ENCODE measurements around the gene CABLES1.
"Not testable (repeated sequence)": the region's sequence is repeated elsewhere in the genome, so short reads cannot be mapped to it uniquely, and the experiment has no call there.

CABLES1 gene

DNA sequence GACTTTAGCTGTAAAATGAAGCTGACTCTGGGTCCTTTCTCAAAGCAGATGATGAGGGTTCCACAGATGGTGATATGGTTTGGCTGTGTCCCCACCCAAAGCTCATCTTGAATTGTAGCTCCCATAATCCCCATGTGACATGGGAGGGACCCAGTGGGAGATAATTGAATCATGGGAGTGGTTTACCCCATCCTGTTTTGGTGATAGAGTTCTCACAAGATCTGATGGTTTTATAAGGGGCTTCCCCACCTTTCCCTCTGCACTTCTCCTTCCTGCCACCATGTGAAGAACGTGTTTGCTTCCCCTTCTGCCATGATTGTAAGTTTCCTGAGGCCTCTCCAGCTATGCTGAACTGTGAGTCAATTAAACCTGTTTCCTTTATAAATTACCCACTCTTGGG is 133.8 kb downstream of the CABLES1 start:
- H3K4me2 ChIP-seq (ENCODE audit: low read length); H3K27me3 ChIP-seq (ENCODE audit: control insufficient read depth, insufficient read depth, low read length); H3K9me3 ChIP-seq (replicated peaks; ENCODE audit: low read length); H3K4me1 ChIP-seq (ENCODE audit: control insufficient read depth, insufficient read depth, low read length); H3K4me3 ChIP-seq (ENCODE audit: low read length); H3K9ac ChIP-seq (ENCODE audit: low read depth, low read length); H3K36me3 ChIP-seq (ENCODE audit: insufficient read depth, low read length): not testable (repeated sequence)

DNA sequence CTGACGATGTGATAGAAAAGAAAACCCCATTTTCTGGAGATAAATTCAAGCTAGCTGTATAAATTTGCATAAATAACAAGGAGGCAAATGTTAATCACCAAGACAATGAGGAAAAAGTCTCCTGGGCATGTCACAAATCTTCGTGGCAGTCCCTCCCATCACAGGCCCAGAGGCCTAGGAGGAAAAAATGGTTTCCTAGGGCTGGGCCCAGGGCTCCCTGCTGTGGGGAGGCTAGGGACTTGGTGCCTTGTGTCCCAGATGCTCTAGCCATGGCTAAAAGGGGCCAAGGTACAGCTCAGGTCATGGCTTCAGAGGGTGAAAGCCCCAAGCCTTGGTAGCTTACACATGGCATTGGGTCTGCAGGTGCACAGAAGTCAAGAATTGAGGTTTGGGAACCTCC is 134.6 kb downstream of the CABLES1 start:
- no peak overlapping the region for H3K4me2 ChIP-seq (ENCODE audit: low read length)

DNA sequence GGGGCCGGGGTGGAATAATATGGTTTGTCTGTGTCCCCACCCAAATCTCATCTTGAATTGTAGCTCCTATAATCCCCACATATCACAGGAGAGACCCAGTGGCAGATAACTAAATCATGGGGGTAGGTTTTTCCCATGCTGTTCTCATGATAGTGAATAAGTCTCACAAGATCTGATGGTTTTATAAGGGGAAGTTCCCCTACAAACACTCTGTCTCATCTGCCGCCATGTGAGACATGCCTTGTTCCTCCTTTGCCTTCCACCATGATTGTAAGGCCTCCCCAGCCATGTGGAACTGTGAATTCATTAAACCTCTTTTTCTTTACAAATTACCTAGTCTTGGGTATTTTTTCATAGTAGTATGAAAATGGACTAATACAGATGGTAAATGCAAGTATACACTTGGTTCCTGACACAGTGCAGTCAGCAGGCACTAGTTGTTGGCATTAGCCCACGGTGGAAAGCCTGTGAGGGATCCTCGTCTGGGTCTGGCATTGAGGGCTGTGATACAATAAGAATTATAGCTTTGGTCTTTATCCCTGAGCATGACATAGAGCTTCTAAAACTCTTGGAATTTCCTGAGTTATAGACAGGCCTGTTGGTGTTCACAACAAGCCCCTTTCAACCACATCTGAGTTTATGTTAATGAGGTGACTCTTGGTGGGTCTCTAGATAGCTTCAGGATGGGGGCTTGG is 135.8 kb downstream of the CABLES1 start:
- no peak overlapping the region for H3K9ac ChIP-seq (ENCODE audit: low read depth, low read length)
- no peaks in the 10 kb centered on the region for H3K36me3 ChIP-seq (ENCODE audit: insufficient read depth, low read length)
- H3K9me3 ChIP-seq (replicated peaks; ENCODE audit: low read length): no peaks in the 10 kb centered on the region
- H3K4me2 ChIP-seq (ENCODE audit: low read length): no peak overlapping the region
- no peak overlapping the region for H3K4me3 ChIP-seq (ENCODE audit: low read length)
- no peaks in the 10 kb centered on the region for H3K4me1 ChIP-seq (ENCODE audit: control insufficient read depth, insufficient read depth, low read length)
- no peaks in the 10 kb centered on the region for H3K27me3 ChIP-seq (ENCODE audit: control insufficient read depth, insufficient read depth, low read length)

More for the DNA sequence above, 134.6 kb downstream of the CABLES1 start:
- H3K36me3 ChIP-seq (ENCODE audit: insufficient read depth, low read length): no peaks in the 10 kb centered on the region
- H3K9me3 ChIP-seq (replicated peaks; ENCODE audit: low read length): no peaks in the 10 kb centered on the region
- H3K9ac ChIP-seq (ENCODE audit: low read depth, low read length): no peak overlapping the region
- H3K4me3 ChIP-seq (ENCODE audit: low read length): no peak overlapping the region
- no peaks in the 10 kb centered on the region for H3K27me3 ChIP-seq (ENCODE audit: control insufficient read depth, insufficient read depth, low read length)
- no peaks in the 10 kb centered on the region for H3K4me1 ChIP-seq (ENCODE audit: control insufficient read depth, insufficient read depth, low read length)

DNA sequence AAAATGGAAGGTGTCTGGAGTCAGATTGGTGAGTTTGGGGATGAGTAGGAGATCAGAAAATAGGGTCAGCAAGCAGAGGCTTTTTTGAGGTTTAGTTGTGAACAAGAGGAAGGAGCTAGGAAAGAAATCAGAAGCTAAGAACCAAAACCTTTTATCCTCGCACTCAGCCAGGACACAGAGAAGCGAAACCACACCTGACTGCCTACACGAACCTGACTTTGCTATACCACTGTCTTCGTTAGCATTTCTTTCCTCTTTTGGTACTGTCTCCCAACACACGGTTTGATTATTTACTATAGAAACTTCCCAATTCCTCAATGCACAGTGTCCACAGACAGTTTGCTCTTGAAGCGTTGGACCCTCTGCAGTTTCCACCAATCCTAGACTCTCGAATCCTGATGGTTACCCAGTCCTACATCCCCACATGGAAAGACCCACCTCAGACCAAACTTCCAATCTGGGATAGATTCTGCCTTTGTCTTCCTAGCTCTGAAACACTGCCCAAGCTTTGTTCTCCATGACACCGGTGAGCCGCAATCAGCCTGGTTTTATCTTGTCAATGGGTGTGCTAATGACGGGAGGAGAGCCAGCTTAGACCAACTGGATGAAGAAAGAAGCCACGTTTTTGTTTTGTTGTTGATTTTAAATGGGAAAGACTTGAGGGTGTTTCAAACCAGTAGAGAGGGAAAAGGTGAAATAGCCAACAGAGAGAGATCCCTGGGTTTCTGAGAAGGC is 137.4 kb downstream of the CABLES1 start:
- Histone ChIP-seq H3K9ac (ENCODE audit: low read depth, low read length) (no peak overlapping the region), H3K36me3 (ENCODE audit: insufficient read depth, low read length) (no peaks in the 10 kb centered on the region), H3K4me1 (ENCODE audit: control insufficient read depth, insufficient read depth, low read length) (no peaks in the 10 kb centered on the region), H3K4me2 (ENCODE audit: low read length) (no peak overlapping the region), H3K27me3 (ENCODE audit: control insufficient read depth, insufficient read depth, low read length) (no peaks in the 10 kb centered on the region), H3K4me3 (ENCODE audit: low read length) (no peak overlapping the region), H3K9me3 (replicated peaks; ENCODE audit: low read length) (no peaks in the 10 kb centered on the region)

DNA sequence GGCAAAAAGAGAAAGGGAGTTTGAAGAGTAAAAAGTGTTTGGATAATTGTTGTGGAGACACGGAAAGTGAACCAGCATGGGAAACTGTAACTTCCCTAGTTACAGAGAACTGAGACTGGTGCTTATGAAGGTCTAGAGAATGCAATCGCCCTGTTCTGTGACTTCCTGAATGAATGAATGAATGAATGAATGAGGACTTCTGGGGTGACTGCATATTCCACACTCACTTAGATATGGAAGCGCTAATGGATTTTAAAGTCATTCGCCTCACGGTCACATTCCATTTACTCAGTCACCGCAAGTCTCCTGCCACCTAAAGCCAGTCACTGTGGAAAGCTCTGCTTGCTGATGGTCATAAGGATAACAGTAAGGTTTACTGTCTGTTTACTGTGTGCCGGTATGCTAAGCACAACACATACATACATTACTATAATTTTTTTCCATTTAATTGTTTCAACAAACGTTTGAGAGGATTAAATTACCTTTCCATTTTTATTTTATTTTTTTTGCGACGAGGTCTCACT is 138.2 kb downstream of the CABLES1 start:
- no peak overlapping the region for H3K9ac ChIP-seq (ENCODE audit: low read depth, low read length)
- H3K4me1 ChIP-seq (ENCODE audit: control insufficient read depth, insufficient read depth, low read length): no peaks in the 10 kb centered on the region
- no peaks in the 10 kb centered on the region for H3K27me3 ChIP-seq (ENCODE audit: control insufficient read depth, insufficient read depth, low read length)
- H3K4me3 ChIP-seq (ENCODE audit: low read length): no peak overlapping the region
- no peaks in the 10 kb centered on the region for H3K36me3 ChIP-seq (ENCODE audit: insufficient read depth, low read length)
- H3K4me2 ChIP-seq (ENCODE audit: low read length): no peak overlapping the region
- no peaks in the 10 kb centered on the region for H3K9me3 ChIP-seq (replicated peaks; ENCODE audit: low read length)

DNA sequence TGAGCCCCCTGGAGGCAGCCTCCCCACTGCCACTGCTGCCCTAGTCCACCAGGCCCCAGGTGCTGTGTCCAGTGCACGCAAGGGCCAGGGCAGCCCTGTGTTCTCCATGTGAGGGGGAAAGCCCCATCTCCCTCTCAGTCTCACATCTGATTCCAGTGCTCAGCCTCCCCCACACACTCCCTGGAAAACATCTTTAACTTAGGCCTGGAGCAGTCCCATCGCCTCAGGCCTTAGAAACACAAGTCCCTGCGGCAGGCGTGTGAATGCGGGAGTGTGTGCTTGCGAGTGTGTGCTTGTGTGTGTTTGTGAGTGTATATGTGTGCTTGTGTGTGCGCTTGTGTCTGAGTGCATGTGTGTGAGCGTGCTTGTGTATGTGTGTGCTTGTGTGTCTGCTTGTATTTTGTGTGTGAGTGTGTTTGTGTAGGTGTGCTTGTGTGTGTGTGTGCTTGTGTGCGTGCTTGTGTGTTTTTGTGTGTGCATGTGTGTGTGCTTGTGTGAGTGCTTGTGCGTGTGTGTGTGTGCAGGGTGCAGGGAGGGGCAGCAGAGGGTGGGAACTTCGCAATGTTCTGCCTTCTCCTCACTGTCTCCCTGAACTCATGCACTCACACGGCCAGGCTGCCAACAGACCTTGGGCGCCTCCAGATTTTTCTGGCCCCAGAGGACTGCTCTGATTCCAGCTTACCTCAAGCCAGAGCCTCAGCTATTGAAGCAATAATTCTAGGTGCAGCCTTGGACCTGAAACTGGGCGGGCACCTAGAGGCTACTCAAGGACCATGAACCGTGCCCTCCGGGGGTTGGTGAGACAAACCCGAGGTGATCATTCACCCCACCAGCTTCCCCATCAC is 139.6 kb downstream of the CABLES1 start:
- H3K27me3 ChIP-seq (ENCODE audit: control insufficient read depth, insufficient read depth, low read length): no peaks in the 10 kb centered on the region
- H3K9ac ChIP-seq (ENCODE audit: low read depth, low read length): no peak overlapping the region
- no peak overlapping the region for H3K4me3 ChIP-seq (ENCODE audit: low read length)
- H3K9me3 ChIP-seq (replicated peaks; ENCODE audit: low read length): no peaks in the 10 kb centered on the region
- H3K4me2 ChIP-seq (ENCODE audit: low read length): no peak overlapping the region
- no peaks in the 10 kb centered on the region for H3K36me3 ChIP-seq (ENCODE audit: insufficient read depth, low read length)
- H3K4me1 ChIP-seq (ENCODE audit: control insufficient read depth, insufficient read depth, low read length): no peaks in the 10 kb centered on the region

DNA sequence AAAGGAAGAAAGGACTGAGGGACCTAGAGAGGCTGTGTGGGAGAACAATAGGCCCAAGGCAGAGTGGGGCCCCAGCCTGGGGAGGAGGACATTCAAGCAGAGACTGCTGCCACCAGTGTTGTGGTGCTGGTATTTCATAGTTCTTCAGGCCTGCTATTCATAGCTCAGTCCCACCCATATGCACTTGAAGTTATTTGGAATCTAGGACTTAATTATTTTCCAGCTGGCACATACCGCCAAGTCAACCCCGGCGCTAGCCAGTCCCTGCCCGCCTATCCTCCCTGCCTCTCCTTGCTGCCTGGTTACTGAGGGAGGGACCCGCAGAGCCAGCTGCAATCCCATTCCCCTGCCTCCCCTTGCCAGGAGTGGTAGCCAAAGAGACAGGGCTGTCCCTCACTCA is 141.2 kb downstream of the CABLES1 start:
- no peaks in the 10 kb centered on the region for H3K4me1 ChIP-seq (ENCODE audit: control insufficient read depth, insufficient read depth, low read length)
- H3K36me3 ChIP-seq (ENCODE audit: insufficient read depth, low read length): no peaks in the 10 kb centered on the region
- H3K9ac ChIP-seq (ENCODE audit: low read depth, low read length): no peak overlapping the region

DNA sequence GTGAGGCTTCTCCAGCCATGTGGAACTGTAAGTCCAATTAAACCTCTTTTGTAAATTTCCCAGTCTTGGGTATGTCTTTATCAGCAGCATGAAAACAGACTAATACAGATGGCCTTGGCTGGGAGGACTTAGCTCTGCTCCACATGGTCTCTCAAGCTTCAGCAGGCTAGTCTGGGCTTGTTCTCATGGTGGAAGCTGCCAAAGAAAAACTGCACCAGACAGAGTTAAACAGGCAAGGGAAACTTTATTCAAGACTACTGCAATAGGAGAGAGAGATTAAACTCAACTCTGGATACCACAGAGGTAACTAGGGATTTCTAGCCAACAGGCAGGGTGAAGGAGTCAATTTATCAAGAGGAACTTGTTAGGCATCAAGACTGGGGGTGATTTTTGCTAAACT is 142.1 kb downstream of the CABLES1 start:
- H3K4me3 ChIP-seq (ENCODE audit: low read length): no peak overlapping the region
- H3K4me2 ChIP-seq (ENCODE audit: low read length): no peak overlapping the region
- H3K9me3 ChIP-seq (replicated peaks; ENCODE audit: low read length): no peaks in the 10 kb centered on the region
- no peak overlapping the region for H3K9ac ChIP-seq (ENCODE audit: low read depth, low read length)
- H3K4me1 ChIP-seq (ENCODE audit: control insufficient read depth, insufficient read depth, low read length): no peaks in the 10 kb centered on the region
- no peaks in the 10 kb centered on the region for H3K36me3 ChIP-seq (ENCODE audit: insufficient read depth, low read length)
- H3K27me3 ChIP-seq (ENCODE audit: control insufficient read depth, insufficient read depth, low read length): no peaks in the 10 kb centered on the region

More for the DNA sequence above, 141.2 kb downstream of the CABLES1 start:
- Histone ChIP-seq H3K27me3 (ENCODE audit: control insufficient read depth, insufficient read depth, low read length) (no peaks in the 10 kb centered on the region), H3K4me3 (ENCODE audit: low read length) (no peak overlapping the region), H3K4me2 (ENCODE audit: low read length) (no peak overlapping the region), H3K9me3 (replicated peaks; ENCODE audit: low read length) (no peaks in the 10 kb centered on the region)

DNA sequence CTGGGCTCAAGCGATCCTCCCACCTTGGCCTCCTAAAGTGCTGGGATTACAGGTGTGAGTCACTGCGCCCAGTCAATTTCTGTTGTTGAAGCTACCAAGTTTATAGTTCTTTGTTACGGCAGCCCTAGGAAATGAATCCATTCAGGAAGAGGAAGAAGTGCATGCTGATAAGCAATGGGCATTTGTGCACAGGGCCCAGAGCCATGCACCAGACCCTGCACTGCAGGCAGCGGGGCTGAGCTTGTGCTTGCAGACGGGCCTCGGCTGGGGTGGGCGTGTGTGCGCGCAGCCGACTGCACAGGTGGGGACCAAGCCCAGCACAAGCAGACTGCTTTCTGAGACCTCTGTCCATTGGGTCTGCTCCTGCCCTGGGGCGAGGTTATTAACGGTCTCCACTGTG is 144.6 kb downstream of the CABLES1 start:
- H3K9me3 ChIP-seq (replicated peaks; ENCODE audit: low read length): no peaks in the 10 kb centered on the region
- no peak overlapping the region for H3K9ac ChIP-seq (ENCODE audit: low read depth, low read length)
- H3K4me3 ChIP-seq (ENCODE audit: low read length): no peak overlapping the region
- H3K27me3 ChIP-seq (ENCODE audit: control insufficient read depth, insufficient read depth, low read length): no peaks in the 10 kb centered on the region
- no peak overlapping the region for H3K4me2 ChIP-seq (ENCODE audit: low read length)
- H3K36me3 ChIP-seq (ENCODE audit: insufficient read depth, low read length): no peaks in the 10 kb centered on the region
- peaks cover 11% of the 10 kb centered on the region for H3K4me1 ChIP-seq (ENCODE audit: control insufficient read depth, insufficient read depth, low read length)

DNA sequence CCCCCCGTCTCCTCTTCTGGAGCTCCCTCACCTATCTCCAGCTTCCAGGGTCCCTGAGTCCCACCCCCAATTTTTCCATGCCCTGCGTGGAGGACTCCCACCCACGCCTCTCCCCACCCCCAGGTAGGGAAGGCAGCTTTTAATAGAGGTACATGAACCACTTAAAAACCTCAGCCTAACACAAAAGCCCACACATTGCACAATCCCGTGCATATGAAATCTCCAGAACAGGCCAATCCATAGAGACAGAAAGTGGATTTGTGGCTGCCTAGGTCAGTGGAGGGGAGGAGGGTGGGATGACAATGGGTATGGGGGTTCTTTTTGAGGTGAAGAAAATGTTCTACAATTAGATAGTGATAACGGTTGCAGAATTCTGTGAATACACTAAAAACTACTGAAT is 145.6 kb downstream of the CABLES1 start:
- Histone ChIP-seq H3K9ac (ENCODE audit: low read depth, low read length) (no peak overlapping the region), H3K4me2 (ENCODE audit: low read length) (no peak overlapping the region), H3K4me3 (ENCODE audit: low read length) (no peak overlapping the region), H3K36me3 (ENCODE audit: insufficient read depth, low read length) (no peaks in the 10 kb centered on the region), H3K4me1 (ENCODE audit: control insufficient read depth, insufficient read depth, low read length) (peaks cover 11% of the 10 kb centered on the region), H3K9me3 (replicated peaks; ENCODE audit: low read length) (no peaks in the 10 kb centered on the region), H3K27me3 (ENCODE audit: control insufficient read depth, insufficient read depth, low read length) (no peaks in the 10 kb centered on the region)

DNA sequence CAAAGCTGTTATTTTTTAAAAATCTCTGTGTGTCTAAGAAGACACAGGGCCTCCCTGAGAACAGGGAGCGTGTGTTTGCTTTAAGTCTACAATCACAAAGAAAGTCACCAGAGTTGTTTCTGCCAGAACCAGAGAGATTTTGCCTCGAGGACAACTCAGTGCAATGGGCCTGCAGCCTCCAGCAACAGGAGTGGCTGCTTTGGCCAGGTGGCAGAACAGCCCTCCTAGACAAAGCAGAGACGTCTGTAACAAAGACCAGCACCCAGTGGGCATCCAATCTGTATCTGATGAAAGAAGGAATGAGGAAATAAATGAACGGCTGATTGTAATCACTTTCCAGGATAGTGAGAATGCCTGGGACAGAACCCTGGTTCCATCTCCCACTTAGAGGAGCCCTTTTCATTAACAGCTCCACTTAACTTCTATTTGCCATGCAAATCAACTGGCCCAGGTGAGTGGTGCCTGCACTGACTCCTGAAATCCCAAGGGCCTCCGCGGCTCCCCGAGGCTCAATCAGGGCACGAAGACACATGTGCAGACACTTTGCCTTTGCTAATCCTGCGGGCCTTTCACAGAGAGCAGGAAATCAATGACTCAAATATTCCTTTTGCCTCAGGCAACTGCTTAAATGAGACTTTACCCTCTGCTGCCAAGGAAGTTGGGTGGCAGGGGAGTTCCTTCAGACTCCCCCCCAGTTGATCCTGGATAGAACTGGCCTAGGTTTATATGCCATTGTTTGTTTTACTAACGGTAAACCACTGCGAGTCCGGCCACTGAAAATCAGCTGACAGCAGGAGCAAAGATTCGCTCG is 146.5 kb downstream of the CABLES1 start:
- Histone ChIP-seq H3K9ac (ENCODE audit: low read depth, low read length) (no peak overlapping the region), H3K27me3 (ENCODE audit: control insufficient read depth, insufficient read depth, low read length) (no peaks in the 10 kb centered on the region), H3K4me1 (ENCODE audit: control insufficient read depth, insufficient read depth, low read length) (peaks cover 11% of the 10 kb centered on the region), H3K9me3 (replicated peaks; ENCODE audit: low read length) (no peaks in the 10 kb centered on the region), H3K4me2 (ENCODE audit: low read length) (no peak overlapping the region), H3K36me3 (ENCODE audit: insufficient read depth, low read length) (no peaks in the 10 kb centered on the region), H3K4me3 (ENCODE audit: low read length) (no peak overlapping the region)

Data from skeletal muscle satellite cell (primary cell).